IMR-90 (cell line): ENCODE measurements around the gene RFX5. TPM values are rescaled to one million over a fixed set of nuclear protein-coding genes. Genes with fewer than 3 reads are reported as not detected.

ENCODE experiments used
- ATAC-seq: fragments of 200-7000 bp; cut with Tn5 transposase; 2 replicates; pipeline ENCODE4 v1.9.1; 2020; ENCODE audit warnings: low read depth, mild to moderate bottlenecking, moderate library complexity
- BruUV-seq: library from RNA; stranded (reverse); fragments of 400-500 nt; replicated peaks from 2 replicates; lab custom pipeline; 2021; lab: Mats Ljungman, UMichigan
- CTCF ChIA-PET: fragments of 300-600 bp; formaldehyde crosslinking; extraction: SDS; loops from one replicate; lab custom pipeline; 2021; ENCODE audit warnings: antibody characterized with exemption; lab: Yijun Ruan, JAX
- POLR2A ChIA-PET: fragments of 300-600 bp; sonication (Branson Sonifier 250); formaldehyde crosslinking; loops from one replicate; lab custom pipeline; 2022; ENCODE audit warnings: antibody characterized with exemption; ENCODE audit not compliant: unreplicated experiment; lab: Charles Lee
- DNase-seq: peaks from one replicate; pipeline ENCODE4 v3.0.0; 2013
- H2AFZ ChIP-seq: replicated peaks from 2 replicates; pipeline ENCODE3; 2013; ENCODE audit warnings: low read length, mild to moderate bottlenecking; ENCODE audit not compliant: poor library complexity
- H2AK5ac ChIP-seq: 2 replicates; pipeline ENCODE4 v1.6.1; 2013; ENCODE audit warnings: low read depth, low read length, inconsistent platforms
- H2AK9ac ChIP-seq: replicated peaks from 2 replicates; pipeline ENCODE3; 2013; ENCODE audit warnings: mild to moderate bottlenecking, low read depth, low read length, moderate library complexity; ENCODE audit not compliant: poor library complexity
- H2BK120ac ChIP-seq: 2 replicates; pipeline ENCODE4 v1.6.1; 2013; ENCODE audit warnings: low read depth, low read length, inconsistent platforms
- H2BK15ac ChIP-seq: 3 replicates; pipeline ENCODE4 v1.6.1; 2013; ENCODE audit warnings: low read depth, low read length, inconsistent platforms
- H2BK20ac ChIP-seq: 2 replicates; pipeline ENCODE4 v1.6.1; 2013; ENCODE audit warnings: low read depth, mild to moderate bottlenecking, inconsistent platforms, low read length, moderate library complexity
- H2BK5ac ChIP-seq: 2 replicates; pipeline ENCODE4 v1.6.1; 2013; ENCODE audit warnings: mild to moderate bottlenecking, low read depth, low read length, inconsistent platforms; ENCODE audit not compliant: poor library complexity, severe bottlenecking
- H3K14ac ChIP-seq: replicated peaks from 2 replicates; pipeline ENCODE4 v1.6.1; 2013; ENCODE audit warnings: low read depth, low read length, inconsistent platforms
- H3K18ac ChIP-seq: 2 replicates; pipeline ENCODE4 v1.6.1; 2013; ENCODE audit warnings: low read depth, low read length, control low read depth
- H3K23ac ChIP-seq: 2 replicates; pipeline ENCODE4 v1.6.1; 2013; ENCODE audit warnings: low read depth, low read length, inconsistent platforms
- H3K27ac ChIP-seq: 2 replicates; pipeline ENCODE4 v1.5.1; 2013; ENCODE audit warnings: mild to moderate bottlenecking, control low read depth, low read length; ENCODE audit not compliant: insufficient read depth
- H3K27me3 ChIP-seq: 2 replicates; pipeline ENCODE4 v1.6.1; 2013; ENCODE audit warnings: low read length; ENCODE audit not compliant: control insufficient read depth, insufficient read depth
- H3K36me3 ChIP-seq: 2 replicates; pipeline ENCODE4 v1.6.1; 2013; ENCODE audit warnings: low read length, mixed read lengths; ENCODE audit not compliant: control insufficient read depth, insufficient read depth
- H3K4ac ChIP-seq: 2 replicates; pipeline ENCODE4 v1.6.1; 2013; ENCODE audit warnings: low read depth, low read length, inconsistent platforms
- H3K4me1 ChIP-seq: 2 replicates; pipeline ENCODE4 v1.6.1; 2013; ENCODE audit warnings: low read length, mixed read lengths; ENCODE audit not compliant: control insufficient read depth, insufficient read depth
- H3K4me2 ChIP-seq: 2 replicates; pipeline ENCODE4 v1.6.1; 2013; ENCODE audit warnings: low read depth, mild to moderate bottlenecking, control low read depth, low read length, moderate library complexity
- H3K4me3 ChIP-seq: 2 replicates; pipeline ENCODE4 v1.5.1; 2013; ENCODE audit warnings: low read depth, mild to moderate bottlenecking, control low read depth, low read length, moderate library complexity; ENCODE audit not compliant: insufficient read depth
- H3K56ac ChIP-seq: 2 replicates; pipeline ENCODE4 v1.6.1; 2013; ENCODE audit warnings: low read length, inconsistent platforms; ENCODE audit not compliant: insufficient read depth; ENCODE audit errors: extremely low read depth
- H3K79me1 ChIP-seq, 2 experiments: 2 replicates each; pipeline ENCODE4 v1.6.1; 2013; ENCODE audit warnings: low read length in 2 of 2, inconsistent platforms in 1 of 2, low read depth in 1 of 2
- H3K9ac ChIP-seq: 2 replicates; pipeline ENCODE4 v1.6.1; 2013; ENCODE audit warnings: low read depth, low read length, control low read depth
- H3K9me1 ChIP-seq: 2 replicates; pipeline ENCODE4 v1.6.1; 2013; ENCODE audit warnings: low read length, inconsistent platforms; ENCODE audit not compliant: insufficient read depth
- H3K9me3 ChIP-seq: 2 replicates; pipeline ENCODE4 v1.6.1; 2013; ENCODE audit warnings: low read length; ENCODE audit not compliant: control insufficient read depth, insufficient read depth
- H4K20me1 ChIP-seq: 2 replicates; pipeline ENCODE4 v1.6.1; 2013; ENCODE audit warnings: low read length, inconsistent platforms; ENCODE audit not compliant: insufficient read depth
- H4K5ac ChIP-seq: 2 replicates; pipeline ENCODE4 v1.6.1; 2013; ENCODE audit warnings: mild to moderate bottlenecking, low read depth, low read length, control low read depth
- H4K8ac ChIP-seq, 2 experiments: 2 replicates each; pipeline ENCODE4 v1.6.1; 2013; ENCODE audit warnings: low read depth in 2 of 2, low read length in 2 of 2, control low read depth in 1 of 2, inconsistent platforms in 1 of 2
- H4K91ac ChIP-seq: 2 replicates; pipeline ENCODE4 v1.6.1; 2013; ENCODE audit warnings: low read depth, low read length, inconsistent platforms; ENCODE audit not compliant: insufficient read depth
- BHLHE40 ChIP-seq: fragments of 150-350 bp; IDR thresholded peaks from 2 replicates; pipeline ENCODE4 v1.6.1; 2016; ENCODE audit warnings: mild to moderate bottlenecking, low read depth, low read length
- FOS ChIP-seq: fragments of 150-350 bp; IDR thresholded peaks from 2 replicates; pipeline ENCODE4 v1.6.1; 2016; ENCODE audit warnings: low read depth, low read length
- NFE2L2 ChIP-seq: fragments of 150-350 bp; IDR thresholded peaks from 2 replicates; pipeline ENCODE4 v1.6.1; 2016; ENCODE audit warnings: low read depth, mild to moderate bottlenecking, low read length
- RFX5 ChIP-seq: IDR thresholded peaks from 2 replicates; pipeline ENCODE4 v1.8.0; 2012; ENCODE audit warnings: low read depth, mild to moderate bottlenecking, low read length, moderate library complexity
- WGBS, 2 experiments: methylation state at CpG; one replicate each; pipeline versions ENCODE4 v1.1.5 to v1.1.7; 2013; ENCODE audit warnings: missing lambda C conversion rate in 2 of 2; ENCODE audit not compliant: insufficient read length in 1 of 2; ENCODE audit errors: extremely low coverage in 2 of 2; 5-methylcytosine and 5-hydroxymethylcytosine counted together
- dilution Hi-C: fragments of 300-500 bp; cut with HindIII; formaldehyde crosslinking; loops from one replicate; pipeline ENCODE4 v1.14.3; 2018; ENCODE audit warnings: low sequenced_read_pairs; ENCODE audit not compliant: unreplicated experiment
- in situ Hi-C: fragments of 300-500 bp; cut with MboI; formaldehyde crosslinking; loops from 3 replicates; pipeline ENCODE4 v1.14.3; 2019; ENCODE audit warnings: low sequenced_read_pairs, inconsistent platforms, mixed read lengths
- intact Hi-C: fragments of 100-400 bp; cut with micrococcal nuclease; formaldehyde crosslinking; loops from 2 replicates; pipeline ENCODE4 v1.10.0; 2022
- polyA plus RNA-seq, 3 experiments: library from polyadenylated mRNA; depleted of rRNA; stranded (reverse); fragments of >200 nt; gene quantifications; 2 replicates each; pipeline ENCODE4 v1.2.3, GENCODE V29; 2012; ENCODE audit warnings: low replicate concordance in 1 of 3
- total RNA-seq: library from RNA; depleted of rRNA; stranded (reverse); fragments of >200 nt; gene quantifications from 2 replicates; pipeline ENCODE4 v1.2.3, GENCODE V29; 2012

The RFX5 gene
- total and polyA plus RNA-seq, 2 of the 4 experiments (the other 2 are of a cell fraction), result 29.3 to 44.4 TPM

- H3K9ac ChIP-seq, result no peak overlapping the region
- H3K4me3 ChIP-seq, result no peak overlapping the region
- TF ChIP-seq FOS (no peak), BHLHE40 (no peak), RFX5 (no peak), NFE2L2 (no peak)
- no peak overlapping the region for H3K27ac ChIP-seq
- no peak overlapping the region for H2BK15ac ChIP-seq
- H2AK9ac ChIP-seq, result no peak overlapping the region
- no peak overlapping the region for H2AFZ ChIP-seq
- peak overlapping the region; percentile 8; the same call in 1 of the 2 replicates for H2AK5ac ChIP-seq
- BruUV-seq, result no TSS peak
- in situ Hi-C loops, result loop anchor here (25.0 kb wide), 1 partner anchor 672 kb away; the partner anchor contains the start of gene S100A10
- no peak overlapping the region for H4K5ac ChIP-seq
- peaks cover 41% of the 10 kb centered on the region for H3K36me3 ChIP-seq
- no peak overlapping the region for H2BK5ac ChIP-seq
- H3K14ac ChIP-seq, result no peak overlapping the region
- H3K9me1 ChIP-seq, result peaks cover 40% of the 10 kb centered on the region
- H3K4ac ChIP-seq, result no peak overlapping the region
- peaks cover 41% of the 10 kb centered on the region for H4K20me1 ChIP-seq
- no peak overlapping the region for H3K23ac ChIP-seq
- peaks cover 35 to 81% of the 10 kb centered on the region in 2 experiments for H3K79me1 ChIP-seq
- DNase-seq (no peak), ATAC-seq (no peak)
- ChIA-PET POLR2A (no interaction called here), CTCF (interaction anchor here (1.0 kb wide), 1 partner anchor 15 kb away, joined by 3 read pairs; no protein-coding TSS in a partner anchor)
- H3K4me2 ChIP-seq, result no peak overlapping the region
- intact Hi-C loops, result no loop called here
- WGBS, 2 experiments, result 99% methylated on average over 10 of the region's 17 CpGs; no CpG with 5 or more reads in 1 of the 2 experiments
- H2BK120ac ChIP-seq, result no peak overlapping the region
- dilution Hi-C loops, result no loop called here
- H3K9me3 ChIP-seq, result no peaks in the 10 kb centered on the region
- no peak overlapping the region for H4K8ac ChIP-seq
- H3K18ac ChIP-seq, result no peak overlapping the region
- H2BK20ac ChIP-seq, result no peak overlapping the region
- no peak overlapping the region for H3K56ac ChIP-seq
- H3K4me1 ChIP-seq, result peaks cover 28% of the 10 kb centered on the region
- no peak overlapping the region for H4K91ac ChIP-seq
- H3K27me3 ChIP-seq, result no peaks in the 10 kb centered on the region
Measured at GRCh38 chr1:151315565-151316235, 31.4 kb downstream of the RFX5 start.
